GM12872 (cell line): Measurements from ENCODE around the gene ATP8A2.

Experiments
- CTCF ChIP-seq: IDR thresholded peaks from 3 replicates; pipeline ENCODE4 v1.5.1; 2011; ENCODE audit warnings: low read depth, mild to moderate bottlenecking, low read length, moderate library complexity; ENCODE audit not compliant: insufficient read depth

ATP8A2 gene

GRCh38 chr13:25846222-25846984 lies 474.6 kb downstream of the ATP8A2 start:
- TF ChIP-seq CTCF: no peak

GRCh38 chr13:25847145-25847544 lies 475.4 kb downstream of the ATP8A2 start:
- no peak for TF ChIP-seq CTCF

GRCh38 chr13:25847635-25848626 lies 476.2 kb downstream of the ATP8A2 start:
- TF ChIP-seq CTCF: no peak

- no peak for TF ChIP-seq CTCF
Measured at GRCh38 chr13:25848812-25849745, 477.3 kb downstream of the ATP8A2 start.

GRCh38 chr13:25857830-25858229 lies 486.1 kb downstream of the ATP8A2 start:
- TF ChIP-seq CTCF: no peak

DNA sequence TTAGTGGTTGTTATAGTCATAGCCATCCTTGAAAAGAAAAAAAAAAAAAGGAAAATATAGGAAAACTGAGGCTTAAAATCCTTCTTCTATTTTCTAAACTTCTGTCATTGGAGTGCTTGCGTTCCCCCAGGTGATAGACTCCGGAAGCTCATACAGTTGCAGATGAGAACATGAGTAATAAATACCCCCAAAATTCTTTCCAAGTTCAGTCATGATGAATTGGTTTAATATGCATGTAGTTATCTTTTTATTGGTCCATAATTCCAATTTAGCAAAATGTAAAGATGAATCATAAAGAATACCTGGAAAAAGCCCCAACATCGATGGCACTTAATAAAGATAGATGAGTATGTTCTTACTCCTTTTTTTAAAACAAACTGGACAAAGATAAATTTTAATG lies 487.8 kb downstream of the ATP8A2 start:
- TF ChIP-seq CTCF: no peak
